Measurements from ENCODE around the gene TMC3.

The TMC3 gene

DNA sequence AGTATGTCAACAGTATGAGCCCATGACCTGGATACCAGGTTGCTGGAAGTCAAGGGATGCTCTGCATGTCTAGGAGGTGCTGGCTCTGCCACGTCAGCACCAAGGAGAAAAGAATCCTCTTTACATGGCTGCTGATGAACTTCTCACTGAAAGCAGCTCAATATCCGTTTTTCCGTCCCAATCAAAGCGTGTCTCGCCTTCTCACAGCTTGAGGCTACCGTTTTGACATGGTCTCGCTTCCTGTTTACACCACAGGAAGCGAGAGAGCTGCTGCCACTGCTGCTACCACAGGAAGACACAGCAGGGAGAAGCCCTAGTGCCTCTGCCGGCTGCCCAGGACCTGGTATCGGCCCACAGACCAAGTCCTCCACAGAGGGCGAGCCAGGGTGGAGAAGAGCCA lies 77.3 kb downstream of the TMC3 start:
- no peak for DNase-seq

DNA sequence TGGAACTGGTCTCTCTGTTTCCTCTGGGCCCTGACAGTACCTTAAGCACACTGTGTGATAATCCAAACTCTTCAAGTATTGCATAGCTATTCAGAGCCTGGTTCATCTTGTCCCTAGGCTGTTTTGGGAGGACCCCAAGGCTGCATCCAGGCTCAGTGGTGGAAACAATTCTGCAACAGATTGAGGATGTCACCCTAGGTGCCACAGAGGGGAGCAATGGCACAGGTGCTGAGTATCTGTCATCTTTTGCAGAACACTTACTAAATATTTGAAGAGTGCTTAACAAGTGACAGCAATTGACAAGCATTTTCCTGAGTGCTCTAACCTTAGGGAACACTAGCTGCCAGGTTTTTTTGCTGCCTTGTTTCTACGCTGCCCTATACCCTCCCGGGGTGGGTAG lies 77.8 kb downstream of the TMC3 start:
- DNase-seq, result no peak

DNA sequence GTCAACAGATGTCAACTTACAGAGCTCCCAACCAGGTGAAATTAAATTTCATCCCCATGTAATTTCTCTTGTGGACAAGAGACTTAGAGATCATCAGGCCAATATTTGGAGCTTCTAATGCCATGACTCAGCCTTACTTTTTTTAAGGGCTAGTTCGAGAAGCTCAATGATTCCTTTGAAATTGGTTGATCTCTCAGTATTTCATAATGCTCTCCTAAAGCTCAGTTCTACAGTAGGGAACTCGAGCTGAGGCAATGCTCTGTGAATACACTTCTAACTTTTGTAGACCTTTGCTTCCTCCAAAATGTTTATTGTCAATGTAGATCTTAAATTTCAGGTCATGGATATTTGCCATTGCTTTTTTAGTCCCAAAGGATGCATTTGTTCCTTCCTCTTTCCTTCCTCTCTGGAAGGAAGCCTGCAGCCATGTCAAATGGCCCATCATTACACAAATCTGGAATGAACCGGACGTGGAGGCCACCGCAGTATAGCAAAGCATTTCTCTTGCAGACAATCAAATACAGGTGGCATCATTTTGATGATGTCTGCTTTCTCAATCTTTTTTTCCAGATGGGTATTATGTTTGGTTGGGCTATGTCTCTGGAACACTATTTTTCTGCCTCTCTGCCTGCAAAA lies 78.4 kb downstream of the TMC3 start:
- DNase-seq, result no peak

DNA sequence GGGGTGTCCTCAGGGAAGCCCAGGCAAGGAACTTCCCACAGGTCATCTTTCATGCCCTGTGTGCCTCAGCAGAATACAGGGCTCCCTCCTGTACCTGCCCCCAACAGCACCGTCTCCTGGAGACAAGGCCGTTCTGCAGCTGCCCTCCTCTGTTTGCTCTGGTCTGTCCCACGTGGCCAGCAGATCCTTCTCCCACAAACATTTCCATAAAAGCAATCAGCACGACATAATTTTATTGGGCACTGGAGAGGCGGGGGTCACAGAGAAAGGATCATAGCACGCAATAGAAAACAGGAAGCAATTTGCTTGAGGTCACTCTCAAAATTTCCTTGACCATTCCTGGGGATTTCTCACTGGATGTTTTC lies 79.5 kb downstream of the TMC3 start:
- no peak for DNase-seq

DNA sequence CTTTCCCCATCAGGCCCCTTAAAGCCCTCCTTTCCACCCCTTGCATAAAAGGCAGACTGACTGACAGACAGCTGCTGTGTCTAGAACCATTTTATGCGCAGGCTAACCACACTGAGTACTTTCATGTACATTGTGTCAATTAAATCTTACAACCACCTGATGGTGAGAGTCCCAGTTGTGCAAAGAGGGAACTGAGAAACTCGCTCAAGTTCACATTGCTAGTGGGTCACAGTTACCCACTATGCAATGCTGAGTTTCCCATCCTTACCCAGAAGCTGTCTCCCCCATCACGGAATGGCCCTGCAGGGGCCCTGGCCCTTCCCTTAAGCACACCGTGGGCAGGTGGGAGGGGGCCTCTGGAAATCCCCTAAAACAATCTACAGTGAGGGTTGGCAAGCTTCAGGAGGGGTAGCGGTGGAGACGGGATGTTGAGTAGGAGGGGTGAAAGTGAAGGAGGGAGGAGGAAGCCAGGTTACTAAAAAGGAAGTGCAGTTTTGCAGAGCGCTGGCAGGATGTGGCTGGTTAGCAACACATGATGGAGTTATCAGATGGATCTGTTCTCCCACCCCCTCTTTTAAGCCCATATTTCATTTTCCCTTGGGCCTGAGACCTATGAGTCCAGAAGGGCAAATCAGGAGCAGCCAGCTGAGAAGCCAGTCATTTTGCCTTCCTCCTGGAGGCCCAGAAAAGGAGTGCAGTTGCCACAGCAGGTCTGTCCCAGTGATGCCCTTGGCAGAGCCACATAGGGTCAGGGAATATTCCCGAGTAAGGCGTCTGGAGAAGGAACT lies 80.1 kb downstream of the TMC3 start:
- DNase-seq, result no peak

DNA sequence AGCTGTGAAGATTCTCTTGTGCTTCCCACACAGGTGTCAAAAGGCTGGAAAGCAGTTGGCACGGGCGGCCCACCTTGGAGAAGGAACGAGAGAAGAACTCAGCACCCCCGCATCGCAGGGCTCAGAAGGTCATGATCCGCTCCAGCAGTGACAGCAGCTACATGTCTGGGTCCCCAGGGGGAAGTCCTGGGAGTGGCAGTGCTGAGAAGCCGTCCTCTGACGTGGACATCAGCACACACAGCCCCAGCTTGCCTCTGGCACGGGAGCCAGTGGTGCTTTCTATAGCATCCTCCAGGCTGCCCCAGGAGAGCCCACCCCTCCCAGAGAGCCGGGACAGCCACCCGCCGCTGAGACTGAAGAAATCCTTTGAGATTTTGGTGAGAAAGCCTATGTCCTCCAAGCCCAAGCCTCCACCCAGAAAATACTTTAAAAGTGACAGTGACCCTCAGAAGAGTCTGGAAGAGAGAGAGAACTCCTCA lies 81.5 kb downstream of the TMC3 start:
- DNase-seq, result no peak

GRCh38 chr15:81291916-81292522 lies 82.0 kb downstream of the TMC3 start:
- DNase-seq, result no peak

DNA sequence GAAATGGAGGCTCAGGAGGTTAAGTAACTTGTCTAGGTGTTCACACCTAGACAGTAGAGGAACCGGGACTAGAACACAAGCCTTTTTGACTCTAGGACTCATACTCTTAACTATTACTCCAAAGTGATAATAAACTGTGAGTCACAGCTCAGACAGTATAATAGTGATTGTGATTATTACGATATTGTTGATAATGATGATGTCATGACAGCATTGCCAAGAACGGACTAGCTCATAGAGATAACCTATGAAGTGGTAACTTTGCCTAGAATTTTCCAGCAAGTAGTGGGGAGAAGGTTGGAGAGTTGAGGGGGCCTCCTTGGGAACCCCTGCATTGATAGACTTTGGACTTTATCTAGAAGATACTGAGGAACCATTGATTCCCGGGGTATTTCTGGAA lies 84.1 kb downstream of the TMC3 start:
- no peak for DNase-seq

DNA sequence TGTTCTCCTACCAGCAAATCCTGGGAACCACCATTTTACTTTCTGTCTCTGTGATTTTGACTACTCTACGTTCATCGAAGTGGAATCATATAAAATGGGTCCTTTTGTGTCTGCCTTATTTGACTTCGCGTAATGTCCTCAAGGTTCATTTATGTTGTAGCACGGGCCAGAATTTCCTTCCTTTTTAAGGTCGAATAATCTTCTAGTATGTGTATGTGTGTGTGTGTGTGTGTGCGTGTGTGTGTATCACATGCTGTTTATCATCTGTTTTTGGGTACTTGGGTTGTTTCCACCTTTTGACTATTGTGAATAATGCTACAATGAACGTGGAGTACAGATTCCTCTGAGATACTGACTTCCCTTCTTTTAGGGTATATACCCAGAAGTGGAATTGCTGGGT lies 85.4 kb downstream of the TMC3 start:
- no peak for DNase-seq

DNA sequence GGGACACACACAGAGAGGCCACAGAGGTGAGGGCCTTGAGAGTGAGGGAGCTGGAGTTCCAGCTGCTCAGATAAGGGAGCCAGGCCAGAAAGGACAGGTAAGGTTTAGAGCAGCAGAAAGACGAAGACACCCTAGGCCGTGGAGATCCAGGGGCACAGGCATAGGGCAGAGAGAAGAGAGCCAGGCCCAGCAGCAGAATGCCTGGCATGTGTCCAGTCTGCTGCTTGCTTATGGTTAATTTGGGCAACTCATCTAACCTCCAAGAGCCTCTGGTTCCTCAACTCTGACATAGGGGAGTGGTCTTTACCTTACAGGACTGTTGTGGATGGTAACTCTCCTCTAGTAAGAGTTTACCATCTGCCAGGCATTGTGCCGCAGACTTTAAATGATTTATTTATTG lies 86.0 kb downstream of the TMC3 start:
- no peak for DNase-seq

DNA sequence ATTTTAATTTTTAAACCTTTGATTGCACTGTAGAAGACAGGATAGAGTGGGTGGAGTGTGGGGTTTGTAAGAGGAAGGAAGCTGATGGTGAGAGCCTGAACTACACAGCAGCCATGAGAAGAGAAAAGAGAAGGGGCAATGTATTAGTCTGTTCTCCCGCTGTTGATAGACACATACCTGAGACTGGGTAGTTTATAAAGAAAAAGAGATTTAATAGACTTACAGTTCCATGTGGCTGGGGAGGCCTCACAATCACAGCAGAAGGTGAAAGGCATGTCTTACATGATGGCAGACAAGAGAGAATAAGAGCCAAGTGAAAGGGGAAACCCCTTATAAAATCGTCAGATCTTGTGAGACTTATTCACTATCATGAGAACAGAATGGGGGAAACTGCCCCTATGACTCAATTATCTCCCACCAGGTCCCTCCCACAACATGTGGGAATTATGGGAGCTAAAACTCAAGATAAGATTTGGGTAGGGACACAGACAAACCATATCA lies 87.3 kb downstream of the TMC3 start:
- DNase-seq, result no peak

DNA sequence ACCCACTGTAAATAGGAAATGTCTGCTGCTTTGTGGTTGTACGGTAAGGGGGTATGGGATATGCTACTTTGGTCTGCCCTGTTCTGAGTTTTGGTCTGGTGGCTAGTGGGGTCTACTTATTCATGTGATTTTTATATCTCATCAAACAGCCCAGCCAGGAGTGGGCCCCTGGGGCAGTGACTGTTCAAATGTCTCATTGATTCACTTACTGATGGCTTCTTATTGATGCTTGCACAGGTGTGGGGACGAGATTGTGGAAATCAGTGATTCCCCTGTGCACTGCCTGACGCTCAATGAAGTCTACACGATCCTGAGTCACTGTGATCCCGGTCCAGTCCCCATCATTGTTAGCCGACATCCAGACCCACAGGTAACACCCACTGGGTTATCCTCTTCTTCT lies 88.6 kb downstream of the TMC3 start:
- DNase-seq, result no peak

DNA sequence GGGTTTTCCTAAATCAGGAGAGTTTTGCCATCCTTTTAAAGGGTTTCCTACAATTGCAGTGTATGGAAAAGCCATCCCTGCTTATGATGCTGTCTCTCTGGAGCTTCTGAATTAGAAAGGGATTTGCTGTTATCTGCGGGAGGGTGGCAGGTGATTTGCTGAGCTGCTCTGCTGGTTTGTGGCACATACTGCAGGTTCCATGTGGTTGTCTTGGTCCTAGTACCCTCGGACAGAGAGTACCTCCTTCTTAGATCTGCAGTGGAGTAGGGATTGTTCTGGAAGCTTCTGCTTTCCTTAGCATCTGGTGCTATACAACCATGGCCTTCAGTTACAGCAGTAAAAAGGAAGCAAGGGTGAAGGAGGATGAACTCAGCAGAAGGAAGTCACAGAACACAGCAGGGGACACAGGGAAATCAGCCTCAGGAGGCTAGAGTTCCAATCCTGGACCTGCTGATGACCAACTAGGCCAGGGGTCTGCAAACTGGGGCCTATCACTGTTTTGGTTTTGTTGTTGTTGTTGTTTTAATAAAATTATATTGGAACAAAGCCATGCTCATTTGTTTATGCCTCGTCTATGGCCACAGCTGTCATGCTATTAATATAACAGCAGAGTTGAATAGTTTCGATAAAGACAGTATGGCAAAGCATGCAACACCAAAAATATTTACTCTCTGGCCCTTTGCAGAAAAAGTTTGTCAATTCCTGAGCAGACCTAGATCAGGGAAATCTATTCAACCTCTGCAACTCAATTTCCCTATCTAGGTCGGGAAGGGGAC lies 89.6 kb downstream of the TMC3 start:
- no peak for DNase-seq

- no peak for DNase-seq
Measured at GRCh38 chr15:81282911-81283310, 91.1 kb downstream of the TMC3 start.

- no peak for DNase-seq
Measured at GRCh38 chr15:81282606-81282895, 91.5 kb downstream of the TMC3 start.

DNA sequence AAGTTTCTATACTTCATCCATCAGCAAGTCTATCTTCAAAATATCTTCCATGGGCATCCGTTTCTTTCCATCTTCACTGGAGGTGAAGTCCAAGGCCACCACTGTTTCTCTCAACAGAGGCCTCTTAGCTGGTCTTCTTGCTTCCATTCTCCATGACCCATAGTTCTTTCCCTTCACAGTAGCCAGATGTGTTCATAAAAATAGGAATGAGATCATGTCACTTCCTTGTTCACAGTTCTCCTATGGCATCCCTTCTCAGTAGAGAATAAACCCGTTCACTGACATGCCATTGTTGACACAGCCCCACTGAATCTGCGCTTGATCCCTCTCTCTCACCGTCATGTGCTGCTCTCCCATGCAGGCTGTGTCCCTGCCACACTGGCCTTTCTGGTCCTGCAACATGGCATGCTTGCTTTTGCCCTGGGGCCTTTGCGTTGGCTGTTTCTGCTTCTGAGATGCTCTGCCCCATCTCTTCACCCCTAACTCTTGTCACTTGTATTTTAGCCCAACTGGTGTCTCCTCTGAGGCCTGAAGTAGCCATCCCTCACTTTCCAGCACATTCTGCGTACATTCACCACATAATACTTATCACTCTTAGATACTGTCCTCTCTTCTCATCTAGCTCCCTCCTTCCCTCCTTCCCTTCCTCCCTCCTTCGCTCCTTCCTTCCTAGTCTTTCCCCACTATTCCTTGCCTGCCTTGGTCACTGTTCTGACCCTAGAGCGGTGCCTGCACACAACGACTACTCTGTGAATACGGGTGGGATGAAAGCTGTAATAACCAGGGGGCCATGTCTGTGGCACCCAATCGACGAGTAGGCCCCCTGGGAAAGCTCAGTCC lies 92.0 kb downstream of the TMC3 start:
- DNase-seq, result no peak

DNA sequence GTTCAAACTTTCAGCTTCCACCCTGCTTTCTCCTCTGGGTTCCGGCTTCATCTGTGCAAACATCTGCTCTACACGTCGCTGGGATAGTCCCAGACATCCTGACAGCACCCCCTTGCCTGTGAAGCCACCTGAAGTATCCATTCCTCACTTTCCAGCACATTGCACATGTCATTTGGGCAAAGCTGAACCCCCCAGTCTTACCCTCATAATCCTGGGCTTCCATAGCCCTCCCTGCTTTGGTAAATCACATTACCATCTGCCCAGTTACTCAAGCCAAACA lies 92.6 kb downstream of the TMC3 start:
- DNase-seq, result no peak

Data from NCI-H524 treated with DMSO at 0.1 percent for 48 hours (cell line).